ENCODE measurements around the gene UGT2A1. TPM values are rescaled to one million over a fixed set of nuclear protein-coding genes. Genes with fewer than 3 reads are reported as not detected.
A peak's percentile ranks its signal among the peaks of the same experiment; 100 is the strongest.

UGT2A1 gene
- polyA plus RNA-seq, 1 donor (not counting 4 experiments of a cell fraction or from before 2014, with no cell fraction given) = not detected

DNA sequence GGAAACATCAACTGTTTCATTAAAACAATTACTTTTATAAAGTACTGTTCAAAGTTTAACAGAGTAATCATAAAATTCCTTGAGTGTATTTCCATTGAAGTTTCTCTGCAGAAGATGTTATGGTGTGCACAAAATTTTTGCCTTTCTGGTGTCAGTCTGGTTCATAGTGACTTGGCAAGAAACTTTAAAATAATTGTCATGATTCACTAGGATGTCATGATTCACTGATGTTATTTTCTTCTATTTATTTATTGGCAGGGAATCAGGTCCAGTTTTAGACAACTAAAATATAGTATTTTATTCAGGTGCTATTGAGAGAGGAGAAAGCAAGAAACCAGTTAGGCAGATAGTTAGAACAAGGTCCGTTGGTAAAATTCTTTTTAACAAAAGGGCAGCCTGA is 3.8 kb downstream of the UGT2A1 start:
- no peak for DNase-seq (ENCODE audit: low read depth, low spot score)
- dilution Hi-C loops (cut with MboI; ENCODE audit: extremely low pct_ligation_motif_present, low sequenced_read_pairs) = no loop called here
- no peaks in the 10 kb centered on the region for H3K36me3 ChIP-seq (ENCODE audit: control insufficient read depth in 2 of 2, extremely low read depth in 1 of 2, insufficient read depth in 2 of 2, low read length in 2 of 2)
- H2AFZ ChIP-seq (ENCODE audit: control insufficient read depth, low read length) = peak overlapping the region; percentile 82
- H3K9ac ChIP-seq (ENCODE audit: control insufficient read depth, extremely low read depth, insufficient read depth, low read length) = no peak overlapping the region
- peak overlapping the region; percentile 41 for H3K27ac ChIP-seq (ENCODE audit: control insufficient read depth, insufficient read depth, low read length)
- H3K27me3 ChIP-seq (ENCODE audit: control insufficient read depth, extremely low read depth, insufficient read depth, low read length) = no peaks in the 10 kb centered on the region
- TF ChIP-seq, protein P1, sequence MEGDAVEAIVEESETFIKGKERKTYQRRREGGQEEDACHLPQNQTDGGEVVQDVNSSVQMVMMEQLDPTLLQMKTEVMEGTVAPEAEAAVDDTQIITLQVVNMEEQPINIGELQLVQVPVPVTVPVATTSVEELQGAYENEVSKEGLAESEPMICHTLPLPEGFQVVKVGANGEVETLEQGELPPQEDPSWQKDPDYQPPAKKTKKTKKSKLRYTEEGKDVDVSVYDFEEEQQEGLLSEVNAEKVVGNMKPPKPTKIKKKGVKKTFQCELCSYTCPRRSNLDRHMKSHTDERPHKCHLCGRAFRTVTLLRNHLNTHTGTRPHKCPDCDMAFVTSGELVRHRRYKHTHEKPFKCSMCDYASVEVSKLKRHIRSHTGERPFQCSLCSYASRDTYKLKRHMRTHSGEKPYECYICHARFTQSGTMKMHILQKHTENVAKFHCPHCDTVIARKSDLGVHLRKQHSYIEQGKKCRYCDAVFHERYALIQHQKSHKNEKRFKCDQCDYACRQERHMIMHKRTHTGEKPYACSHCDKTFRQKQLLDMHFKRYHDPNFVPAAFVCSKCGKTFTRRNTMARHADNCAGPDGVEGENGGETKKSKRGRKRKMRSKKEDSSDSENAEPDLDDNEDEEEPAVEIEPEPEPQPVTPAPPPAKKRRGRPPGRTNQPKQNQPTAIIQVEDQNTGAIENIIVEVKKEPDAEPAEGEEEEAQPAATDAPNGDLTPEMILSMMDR (optimal IDR thresholded peaks at IDR 0.05 in 1 of 3, IDR thresholded peaks at IDR 0.05 in 1 of 3, conservative IDR thresholded peaks at IDR 0.05 in 1 of 3; ENCODE audit: extremely low read depth in 1 of 3, insufficient read depth in 2 of 3, low read length in 3 of 3) = no peak
- TF ChIP-seq EZH2 (IDR thresholded peaks at IDR 0.05; ENCODE audit: low read length) = no peak
- no peak for FAIRE-seq
- H4K20me1 ChIP-seq (ENCODE audit: control insufficient read depth, extremely low read depth, insufficient read depth, low read length) = no peaks in the 10 kb centered on the region
- H3K4me1 ChIP-seq (ENCODE audit: control insufficient read depth, extremely low read depth, insufficient read depth, low read length) = peaks cover 8% of the 10 kb centered on the region
- no peaks in the 10 kb centered on the region for H3K79me2 ChIP-seq (ENCODE audit: control insufficient read depth, insufficient read depth, low read length)
- H3K9me3 ChIP-seq (ENCODE audit: control insufficient read depth, low read depth, low read length) = no peaks in the 10 kb centered on the region
- no peaks in the 10 kb centered on the region for H3K9me1 ChIP-seq (ENCODE audit: control insufficient read depth, extremely low read depth, insufficient read depth, low read length)
- H3K4me2 ChIP-seq (ENCODE audit: control insufficient read depth, extremely low read depth, insufficient read depth, low read depth, low read length) = peak overlapping the region; percentile 57
- H3K4me3 ChIP-seq (ENCODE audit: control insufficient read depth in 2 of 3, extremely low read depth in 1 of 3, insufficient read depth in 2 of 3, low read depth in 1 of 3, low read length in 3 of 3) = peak overlapping the region in 1 of 3 experiments; percentile 19

- Histone ChIP-seq H3K9me1 (ENCODE audit: control insufficient read depth, extremely low read depth, insufficient read depth, low read length) (no peaks in the 10 kb centered on the region), H3K4me3 (ENCODE audit: control insufficient read depth in 2 of 3, extremely low read depth in 1 of 3, insufficient read depth in 2 of 3, low read depth in 1 of 3, low read length in 3 of 3) (no peak overlapping the region), H3K27ac (ENCODE audit: control insufficient read depth, insufficient read depth, low read length) (no peak overlapping the region), H2AFZ (ENCODE audit: control insufficient read depth, low read length) (no peak overlapping the region), H3K36me3 (ENCODE audit: control insufficient read depth in 2 of 2, extremely low read depth in 1 of 2, insufficient read depth in 2 of 2, low read length in 2 of 2) (no peaks in the 10 kb centered on the region), H3K9me3 (ENCODE audit: control insufficient read depth, low read depth, low read length) (no peaks in the 10 kb centered on the region), H4K20me1 (ENCODE audit: control insufficient read depth, extremely low read depth, insufficient read depth, low read length) (no peaks in the 10 kb centered on the region), H3K27me3 (ENCODE audit: control insufficient read depth, extremely low read depth, insufficient read depth, low read length) (no peaks in the 10 kb centered on the region), H3K79me2 (ENCODE audit: control insufficient read depth, insufficient read depth, low read length) (no peaks in the 10 kb centered on the region), H3K4me1 (ENCODE audit: control insufficient read depth, extremely low read depth, insufficient read depth, low read length) (no peaks in the 10 kb centered on the region), H3K4me2 (ENCODE audit: control insufficient read depth, extremely low read depth, insufficient read depth, low read depth, low read length) (no peak overlapping the region), H3K9ac (ENCODE audit: control insufficient read depth, extremely low read depth, insufficient read depth, low read length) (no peak overlapping the region)
- FAIRE-seq (no peak), DNase-seq (ENCODE audit: low read depth, low spot score) (no peak)
- dilution Hi-C loops (cut with MboI; ENCODE audit: extremely low pct_ligation_motif_present, low sequenced_read_pairs) = no loop called here
- no peak for TF ChIP-seq EZH2 (IDR thresholded peaks at IDR 0.05; ENCODE audit: low read length)
- TF ChIP-seq, protein P1 (optimal IDR thresholded peaks at IDR 0.05 in 1 of 3, IDR thresholded peaks at IDR 0.05 in 1 of 3, conservative IDR thresholded peaks at IDR 0.05 in 1 of 3; ENCODE audit: extremely low read depth in 1 of 3, insufficient read depth in 2 of 3, low read length in 3 of 3) = no peak
These were observed 10.1 kb downstream of the UGT2A1 start for GRCh38 chr4:69642961-69643360.

Data from keratinocyte (primary cell).